ENCODE measurements around the gene SLC25A13. TPM values are rescaled to one million over a fixed set of nuclear protein-coding genes. Genes with fewer than 3 reads are reported as not detected.

The SLC25A13 gene
- total RNA-seq, 1 donor from 2014 or later = 30.5 TPM

DNA sequence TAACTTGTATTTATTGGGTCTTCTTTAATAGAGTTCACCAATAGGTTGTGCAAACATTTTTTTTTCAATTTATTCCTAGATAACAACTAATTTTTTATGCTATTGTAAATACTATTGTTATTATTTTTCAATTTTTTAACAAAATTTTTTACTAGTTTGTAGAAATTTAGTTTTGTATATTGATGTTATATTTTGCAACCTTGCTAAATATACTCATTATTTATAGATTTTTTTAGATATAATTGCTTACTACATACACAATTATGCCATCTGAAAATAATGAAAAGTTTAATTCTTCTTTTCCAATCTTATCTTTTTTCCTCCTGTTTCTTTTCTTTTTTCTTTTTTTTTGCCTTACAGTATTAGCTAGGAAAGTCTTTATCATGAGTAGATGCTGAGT is 216.9 kb downstream of the SLC25A13 start:
- DNase-seq (ENCODE audit: low spot score) = no peak

- DNase-seq (ENCODE audit: low spot score) = no peak
Measured at GRCh38 chr7:96102096-96102811, 219.6 kb downstream of the SLC25A13 start.

GRCh38 chr7:96100737-96101136 is 221.2 kb downstream of the SLC25A13 start:
- DNase-seq (ENCODE audit: low spot score) = no peak

DNA sequence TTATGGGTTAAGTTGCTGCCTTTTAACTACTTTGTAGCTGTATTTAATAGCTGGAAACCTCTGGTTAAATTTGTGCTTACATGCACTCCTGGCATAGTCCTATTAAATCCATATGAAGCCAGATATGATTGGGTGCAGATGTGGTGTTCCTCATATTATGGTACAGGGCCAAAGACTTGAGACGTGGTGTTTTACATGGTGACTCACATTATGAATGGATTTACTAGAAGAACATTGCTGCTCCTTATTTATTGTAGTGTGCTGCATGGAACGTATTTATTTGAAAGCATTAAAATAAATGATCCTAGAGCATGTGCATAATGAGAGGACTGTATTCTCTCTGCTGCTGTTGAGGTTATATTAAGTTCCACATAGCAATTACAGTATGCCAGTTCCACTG is 224.1 kb downstream of the SLC25A13 start:
- DNase-seq (ENCODE audit: low spot score) = no peak

- no peak for DNase-seq (ENCODE audit: low spot score)
Measured at GRCh38 chr7:96093435-96093834, 228.5 kb downstream of the SLC25A13 start.

DNA sequence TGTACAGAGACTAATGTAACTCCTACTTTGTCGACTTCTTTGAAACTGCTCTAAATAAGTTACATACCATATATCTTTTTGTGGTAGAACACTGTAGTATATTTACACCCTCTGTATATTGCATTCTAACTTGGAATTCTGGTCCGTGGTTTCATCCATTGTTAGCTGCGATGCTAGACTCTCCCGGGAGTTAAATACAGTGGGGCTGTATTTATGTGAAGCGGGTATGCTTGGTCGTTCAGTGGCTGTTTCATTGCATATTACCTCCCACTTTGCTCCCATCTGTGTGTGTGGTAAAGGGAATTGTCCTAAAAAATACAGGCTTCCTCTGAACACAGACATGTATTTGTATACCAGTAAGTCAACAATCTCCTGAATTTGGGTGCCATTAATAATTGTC is 231.1 kb downstream of the SLC25A13 start:
- DNase-seq (ENCODE audit: low spot score) = no peak

DNA sequence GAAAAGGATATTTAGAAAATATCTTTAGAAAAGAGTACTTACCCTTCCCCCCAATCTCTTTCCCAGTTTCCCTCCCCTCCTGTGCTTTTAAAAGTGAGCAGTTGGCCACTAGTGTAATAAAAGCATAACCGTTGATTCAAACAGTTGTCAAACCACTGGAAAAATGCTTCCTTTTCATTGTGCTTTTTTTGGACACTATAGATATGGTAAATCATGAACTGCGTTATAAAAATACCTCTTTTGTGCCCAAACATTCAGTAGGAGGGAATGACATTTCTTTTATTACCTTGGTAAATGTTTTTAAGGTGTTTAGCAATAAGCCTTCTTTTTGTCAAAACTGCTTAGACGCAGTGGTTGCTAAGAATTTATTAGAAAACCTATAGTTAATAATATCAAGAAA is 232.4 kb downstream of the SLC25A13 start:
- no peak for DNase-seq (ENCODE audit: low spot score)

- no peak for DNase-seq (ENCODE audit: low spot score)
Measured at GRCh38 chr7:96088579-96088978, 233.3 kb downstream of the SLC25A13 start.

DNA sequence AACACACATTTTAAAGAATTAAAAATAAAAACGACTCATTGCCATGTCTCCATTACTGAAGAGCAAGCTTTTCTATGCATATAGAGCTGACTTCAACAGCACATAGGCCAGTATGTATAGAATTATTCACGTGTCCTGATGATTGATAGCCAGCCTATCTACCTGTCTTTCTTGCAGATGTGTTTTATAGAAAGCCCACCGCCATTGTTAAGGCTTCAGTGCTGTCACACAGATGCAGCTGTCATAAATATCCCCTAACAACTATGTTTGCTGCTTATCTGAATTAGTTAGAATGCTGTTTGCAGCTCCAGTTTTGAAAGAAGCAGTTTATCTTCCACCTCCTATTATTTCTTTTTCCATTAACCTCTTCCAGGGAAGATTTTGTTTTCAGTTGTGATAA is 235.9 kb downstream of the SLC25A13 start:
- DNase-seq (ENCODE audit: low spot score) = no peak

DNA sequence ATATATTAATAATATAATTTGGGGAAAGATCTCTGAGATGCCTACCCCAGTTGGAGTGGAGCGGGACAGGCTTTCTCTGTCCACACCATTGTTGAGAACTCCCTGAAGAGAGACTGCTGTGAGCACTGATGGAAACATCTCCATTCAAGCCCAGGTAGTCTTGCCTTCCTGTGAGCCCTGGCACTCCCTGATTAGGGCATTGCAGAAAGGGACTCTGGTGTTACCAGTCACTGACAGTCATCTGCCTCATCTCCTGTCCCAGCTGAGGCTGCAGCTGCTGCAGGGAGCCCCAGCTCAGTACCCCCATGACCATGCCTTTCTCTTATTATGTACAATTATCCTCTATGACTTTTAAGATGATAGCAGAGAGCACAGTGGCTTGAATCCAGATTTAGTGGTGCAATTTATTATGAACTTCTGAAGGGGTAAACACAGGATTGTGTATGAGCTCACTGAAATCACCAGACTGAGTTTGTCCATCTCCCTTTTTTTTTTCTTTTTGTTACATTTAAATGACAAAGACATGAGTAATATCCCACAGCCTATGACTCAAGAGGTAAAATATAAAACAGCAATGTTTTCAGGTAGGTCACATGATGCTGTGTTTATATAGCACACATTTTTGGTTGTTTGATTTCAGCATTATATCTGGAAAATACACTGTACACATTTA is 236.9 kb downstream of the SLC25A13 start:
- no peak for DNase-seq (ENCODE audit: low spot score)

DNA sequence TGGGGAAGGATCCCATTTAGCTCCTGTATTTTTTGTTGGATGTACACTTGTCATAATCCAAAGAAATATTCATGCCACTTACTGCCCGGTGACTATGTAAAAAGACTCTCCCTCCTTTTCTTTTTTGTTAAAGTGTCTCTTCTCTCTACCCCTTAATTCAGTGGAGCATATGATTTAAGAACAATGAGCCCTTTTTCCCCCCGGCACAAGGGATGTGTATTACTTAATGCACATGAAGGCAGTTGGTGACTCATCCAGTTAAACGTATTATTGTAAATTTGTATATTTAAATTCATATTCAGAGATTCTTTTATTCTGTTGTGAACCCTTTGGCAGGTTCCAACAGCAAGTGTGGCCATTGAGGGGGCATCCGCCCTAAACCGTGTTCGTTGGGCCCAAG is 241.9 kb downstream of the SLC25A13 start:
- DNase-seq (ENCODE audit: low spot score) = no peak

DNA sequence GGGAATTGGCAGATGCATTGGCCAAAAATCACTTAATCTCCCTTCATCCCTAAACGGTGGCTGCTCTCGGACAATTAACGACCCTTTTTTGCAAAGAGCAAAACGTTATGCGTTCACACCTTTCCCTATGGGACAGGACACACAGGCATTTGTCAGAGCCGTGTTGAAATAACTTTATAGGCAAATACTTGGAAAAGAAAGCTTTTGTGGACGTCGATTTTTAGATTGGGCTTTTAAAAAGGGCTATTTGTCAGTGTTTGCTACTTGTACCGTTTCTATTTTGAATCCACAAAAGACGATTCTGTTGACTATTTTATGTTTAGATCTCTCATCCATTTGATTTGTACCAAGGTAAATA is 245.6 kb downstream of the SLC25A13 start:
- DNase-seq (ENCODE audit: low spot score) = no peak

GRCh38 chr7:96075510-96076349 is 246.2 kb downstream of the SLC25A13 start:
- DNase-seq (ENCODE audit: low spot score) = no peak

GRCh38 chr7:96074871-96075270 is 247.0 kb downstream of the SLC25A13 start:
- no peak for DNase-seq (ENCODE audit: low spot score)

Small RNA genes lying within 50 kb of the gene (microRNA-seq; reads per million reads assigned to microRNA genes)
- not detected for gene MIR591 (ENCODE audit: borderline number of aligned reads)
